Measurements from ENCODE around the gene CHML.

GRCh38 chr1:241679404-241679803 is 39.2 kb upstream of the CHML start:
- TF ChIP-seq CTCF (IDR thresholded peaks at IDR 0.05) (no peak), POLR2A (IDR thresholded peaks at IDR 0.05) (no peak)
